Thyroid gland (tissue), 4 donors: ENCODE data around the gene RP2. TPM values are rescaled to one million over a fixed set of nuclear protein-coding genes. Genes with fewer than 3 reads are reported as not detected.

ENCODE experiments used
- DNase-seq, 2 donors: peaks; one replicate each; pipeline ENCODE4 v3.0.0-alpha.2; 2019
- H3K27ac ChIP-seq, 3 donors: fragments of 200-600 bp; sonication (generic); 1 replicate in 2 of 3; 2 replicates in 1 of 3; pipeline ENCODE4 v1.5.1; 2016 to 2019; ENCODE audit warnings: mild to moderate bottlenecking in 1 of 3, moderate library complexity in 1 of 3
- H3K27me3 ChIP-seq: fragments of 200-600 bp; sonication (generic); one replicate; pipeline ENCODE4 v1.5.1; 2019
- H3K36me3 ChIP-seq, 2 donors: fragments of 200-600 bp; sonication (generic); one replicate each; pipeline ENCODE4 v1.5.1; 2016 to 2019
- H3K4me1 ChIP-seq, 2 donors: fragments of 200-600 bp; sonication (generic); one replicate each; pipeline ENCODE4 v1.5.1; 2017 to 2019
- H3K4me3 ChIP-seq, 3 donors: fragments of 200-600 bp; sonication (generic); replicated peaks in 1 of 3; 1 replicate in 2 of 3; 2 replicates in 1 of 3; pipeline ENCODE4 v1.5.1; 2016; ENCODE audit warnings: mild to moderate bottlenecking in 1 of 3
- H3K9me3 ChIP-seq: fragments of 200-600 bp; sonication (generic); one replicate; pipeline ENCODE4 v1.5.1; 2017
- CTCF ChIP-seq, 6 experiments: fragments of 200-600 bp in 3 of 6; fragments of 450-650 bp in 3 of 6; sonication (generic) in 3 of 6; IDR thresholded peaks; one replicate each; pipeline ENCODE4 v1.5.1; 2016 to 2019; ENCODE audit warnings: antibody characterized with exemption in 6 of 6, mild to moderate bottlenecking in 2 of 6, inconsistent platforms in 1 of 6, moderate library complexity in 1 of 6
- POLR2A ChIP-seq, 2 donors: fragments of 450-650 bp; IDR thresholded peaks; one replicate each; pipeline ENCODE4 v1.6.1; 2017; ENCODE audit warnings: antibody characterized with exemption in 2 of 2, mild to moderate bottlenecking in 2 of 2, moderate library complexity in 1 of 2
- WGBS, 2 donors: methylation state at CpG; one replicate each; pipeline ENCODE4 v1.1.5; 2017; 5-methylcytosine and 5-hydroxymethylcytosine counted together
- intact Hi-C: fragments of 100-400 bp; cut with DNase I; formaldehyde crosslinking; loops from one replicate; pipeline ENCODE4 v1.15.1; 2023
- total RNA-seq, 4 donors: library from RNA; depleted of rRNA; stranded (reverse); fragments of >200 nt; gene quantifications; one replicate each; pipeline ENCODE4 v1.2.3, GENCODE V29; 2016

RP2 gene
- total RNA-seq, 4 donors from 2014 or later, result 7.5 to 12.9 (median 10.1) TPM

GRCh38 chrX:46912603-46913491 lies 76.0 kb downstream of the RP2 start:
- Histone ChIP-seq H3K36me3 (no peaks in the 10 kb centered on the region), H3K4me1 (no peaks in the 10 kb centered on the region), H3K27ac (peak overlapping the region in 2 of 3 donors; percentile 52 to 59), H3K9me3 (no peaks in the 10 kb centered on the region), H3K27me3 (no peaks in the 10 kb centered on the region), H3K4me3 (peak overlapping the region; percentile 33 to 58 (median 56))
- 0% methylated on average over 11 to 17 of the region's 109 CpGs for WGBS, 2 donors
- intact Hi-C loops, result no loop called here
- peak; percentile 36 to 40 for DNase-seq
- TF ChIP-seq CTCF (IDR thresholded peaks at IDR 0.05), result peak in 4 of 6 experiments; percentile 12 to 43 (median 37)
- TF ChIP-seq POLR2A (IDR thresholded peaks at IDR 0.05), result no peak

GRCh38 chrX:46913667-46914066 lies 76.8 kb downstream of the RP2 start:
- peak overlapping the region in 2 of 3 donors; percentile 56 to 58 for H3K4me3 ChIP-seq
- no peaks in the 10 kb centered on the region for H3K9me3 ChIP-seq
- intact Hi-C loops, result no loop called here
- H3K4me1 ChIP-seq, result no peaks in the 10 kb centered on the region
- no peak overlapping the region for H3K27ac ChIP-seq
- H3K36me3 ChIP-seq, result no peaks in the 10 kb centered on the region
- peak; percentile 13 to 29 for DNase-seq
- H3K27me3 ChIP-seq, result no peaks in the 10 kb centered on the region
- TF ChIP-seq POLR2A (IDR thresholded peaks at IDR 0.05), result no peak
- TF ChIP-seq CTCF (IDR thresholded peaks at IDR 0.05), result no peak
- WGBS, 2 donors, result 0 to 7% methylated on average over 9 of the region's 14 CpGs

GRCh38 chrX:46916273-46916672 lies 79.4 kb downstream of the RP2 start:
- WGBS, 2 donors, result 75 to 80% methylated on average over 2 of the region's 2 CpGs
- Histone ChIP-seq H3K4me1 (no peaks in the 10 kb centered on the region), H3K27me3 (no peaks in the 10 kb centered on the region), H3K9me3 (no peaks in the 10 kb centered on the region), H3K27ac (no peak overlapping the region), H3K36me3 (no peaks in the 10 kb centered on the region), H3K4me3 (no peak overlapping the region)
- no peak for DNase-seq
- TF ChIP-seq CTCF (IDR thresholded peaks at IDR 0.05), result no peak
- no peak for TF ChIP-seq POLR2A (IDR thresholded peaks at IDR 0.05)
- intact Hi-C loops, result no loop called here

- no peak overlapping the region for H3K4me3 ChIP-seq
- no peak for TF ChIP-seq POLR2A (IDR thresholded peaks at IDR 0.05)
- no peak for TF ChIP-seq CTCF (IDR thresholded peaks at IDR 0.05)
- H3K27me3 ChIP-seq, result no peaks in the 10 kb centered on the region
- DNase-seq, result no peak
- intact Hi-C loops, result no loop called here
- H3K36me3 ChIP-seq, result no peaks in the 10 kb centered on the region
- H3K4me1 ChIP-seq, result no peaks in the 10 kb centered on the region
- WGBS, 2 donors, result 75 to 92% methylated on average over 1 of the region's 1 CpG
- no peak overlapping the region for H3K27ac ChIP-seq
- no peaks in the 10 kb centered on the region for H3K9me3 ChIP-seq
Measured at GRCh38 chrX:46917622-46918021, 80.8 kb downstream of the RP2 start.

- Histone ChIP-seq H3K27me3 (no peaks in the 10 kb centered on the region), H3K27ac (no peak overlapping the region), H3K36me3 (no peaks in the 10 kb centered on the region), H3K9me3 (no peaks in the 10 kb centered on the region), H3K4me1 (no peaks in the 10 kb centered on the region), H3K4me3 (no peak overlapping the region)
- 100% methylated on average over 1 of the region's 1 CpG for WGBS, 2 donors
- TF ChIP-seq CTCF (IDR thresholded peaks at IDR 0.05), result no peak
- no peak for TF ChIP-seq POLR2A (IDR thresholded peaks at IDR 0.05)
- intact Hi-C loops, result no loop called here
- DNase-seq, result no peak
Measured at GRCh38 chrX:46918434-46918833, 81.6 kb downstream of the RP2 start.
